Activated T-cell treated with anti-CD3 and anti-CD28 coated beads for 24 hours (primary cell): ENCODE measurements around the gene EIF4EBP3.
A peak's percentile ranks its signal among the peaks of the same experiment; 100 is the strongest.

ENCODE experiments used
- DNase-seq: peaks from one replicate; pipeline ENCODE4 v3.0.0-alpha.2; 2020; ENCODE audit warnings: low read depth

The EIF4EBP3 gene

DNA sequence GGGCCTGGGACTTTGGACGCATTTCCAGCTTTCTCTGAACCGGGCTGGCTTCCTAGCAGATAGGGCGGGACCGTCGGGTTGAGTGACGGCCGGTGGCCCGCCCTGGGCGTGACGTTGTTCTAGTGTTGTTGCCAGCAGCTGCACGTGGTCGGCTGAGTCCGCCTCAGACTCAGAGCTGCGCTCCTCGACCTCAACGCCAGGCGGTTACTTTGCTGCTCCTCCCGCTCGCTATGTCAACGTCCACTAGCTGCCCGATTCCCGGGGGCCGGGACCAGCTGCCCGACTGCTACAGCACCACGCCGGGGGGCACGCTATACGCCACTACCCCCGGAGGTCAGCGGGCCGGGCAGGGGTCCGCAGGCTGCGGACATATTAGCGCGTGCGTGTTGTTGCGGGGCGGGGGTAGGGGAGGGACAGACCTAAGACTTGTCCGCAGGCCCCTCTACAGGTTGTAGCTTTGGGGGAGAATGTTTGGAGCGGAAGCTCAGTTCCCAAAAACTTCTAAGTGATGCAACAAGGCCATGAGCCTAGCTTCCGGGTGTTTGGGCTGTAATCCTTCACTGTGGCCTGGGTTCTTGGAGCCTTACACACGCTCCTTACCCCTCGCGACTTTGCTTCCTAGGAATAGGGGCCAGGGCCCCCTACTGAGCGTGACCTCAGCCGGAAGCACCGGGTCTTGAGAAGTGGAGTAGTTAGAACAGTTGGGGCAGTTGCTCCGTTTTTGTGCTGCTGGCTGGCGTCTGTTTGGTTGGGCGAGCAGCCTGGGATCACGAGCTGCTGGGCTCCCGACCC, at the start of gene EIF4EBP3:
Gene EIF4EBP3 (plus strand): TSS at position 155 of the 792 bp plus-strand sequence. CDS start 76 bp downstream, at position 231.
- DNase-seq: peak; percentile 80

DNA sequence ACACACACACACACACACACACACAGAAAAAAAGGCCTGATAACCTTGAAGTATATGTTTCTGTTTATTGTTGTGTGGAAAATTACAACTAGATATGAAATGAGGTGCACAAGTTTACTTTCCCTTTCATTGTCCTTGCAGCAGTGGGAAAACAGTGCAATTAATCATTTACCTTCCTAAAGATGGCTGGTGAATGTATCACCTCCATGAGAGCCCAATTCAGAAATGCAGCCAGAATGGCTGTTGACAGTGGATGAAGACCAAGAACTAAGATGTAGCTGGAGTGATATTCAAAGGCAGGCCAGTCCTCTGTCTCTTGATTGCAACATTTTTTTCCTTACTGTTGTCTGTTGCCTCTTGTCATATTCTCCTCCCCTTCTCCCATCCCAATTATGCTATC, 49.6 kb upstream of the EIF4EBP3 start:
- no peak for DNase-seq

DNA sequence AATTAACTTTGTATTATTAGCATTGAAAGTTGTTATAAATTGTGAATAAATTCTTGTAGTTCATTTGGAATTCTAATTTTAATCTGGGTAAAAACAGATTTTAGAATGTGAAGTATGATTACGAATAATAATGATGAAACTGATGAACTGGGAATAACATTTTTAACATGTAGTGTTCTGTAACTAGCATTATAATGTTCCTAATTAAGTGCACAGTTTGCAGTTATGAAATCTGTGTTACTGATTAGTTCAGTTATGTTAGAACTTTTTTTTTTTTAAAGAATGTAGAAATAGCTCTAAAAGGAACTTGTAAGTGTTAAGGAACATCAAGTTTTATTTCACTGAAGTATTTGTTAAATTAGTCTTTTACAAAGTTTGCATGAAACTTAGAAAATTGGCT, 48.9 kb upstream of the EIF4EBP3 start:
- no peak for DNase-seq

DNA sequence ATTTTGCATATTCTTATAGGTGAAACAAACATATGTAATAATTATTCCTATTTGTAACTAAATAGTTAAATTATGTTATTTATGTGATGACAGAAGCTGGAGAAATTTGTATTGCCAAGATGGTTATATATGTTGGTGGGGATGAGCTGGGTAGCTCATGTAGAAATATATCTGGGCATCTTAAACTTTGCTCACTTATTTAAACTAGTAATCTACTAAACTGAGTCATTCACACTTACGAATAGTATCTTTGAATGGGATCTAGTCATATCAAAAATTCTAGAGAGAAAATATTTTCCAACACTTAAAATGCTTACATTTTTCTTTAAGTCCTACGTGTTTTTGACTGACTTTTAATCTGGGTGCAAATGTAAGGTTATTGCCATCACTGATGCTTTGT, 44.6 kb upstream of the EIF4EBP3 start:
- no peak for DNase-seq

DNA sequence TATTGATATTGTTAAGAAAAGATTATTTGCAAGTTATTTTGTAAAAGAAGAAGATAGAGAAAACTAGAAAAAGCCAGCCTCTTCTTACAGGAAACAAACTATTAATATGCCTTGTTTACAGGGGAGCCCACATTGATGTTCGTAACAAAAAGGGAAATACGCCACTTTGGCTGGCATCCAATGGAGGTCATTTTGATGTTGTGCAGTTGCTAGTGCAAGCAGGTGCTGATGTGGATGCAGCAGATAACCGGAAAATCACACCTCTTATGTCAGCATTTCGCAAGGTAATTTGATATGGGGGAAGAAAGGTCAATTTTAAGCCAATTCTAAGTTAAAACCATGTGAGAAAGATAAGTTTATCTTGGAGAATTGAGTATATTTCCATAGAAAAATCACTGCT, 37.6 kb upstream of the EIF4EBP3 start:
- no peak for DNase-seq

DNA sequence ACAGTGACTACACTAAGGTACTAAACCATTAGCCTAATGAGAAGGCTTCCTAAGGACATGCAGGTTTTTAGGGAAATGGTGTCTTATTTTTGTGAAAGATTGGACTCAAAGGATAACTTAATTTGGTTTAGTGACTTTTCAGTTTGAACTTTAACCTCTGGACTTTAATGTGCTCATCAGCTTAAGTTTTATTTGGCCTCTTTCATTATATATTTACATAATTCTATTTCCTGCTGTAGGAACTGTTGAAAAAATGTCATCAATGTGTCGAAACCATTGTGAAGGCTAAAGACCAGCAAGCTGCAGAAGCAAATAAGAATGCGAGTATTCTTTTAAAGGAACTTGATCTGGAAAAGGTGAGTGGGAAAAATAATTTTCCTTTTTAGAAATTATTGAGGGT, 34.3 kb upstream of the EIF4EBP3 start:
- no peak for DNase-seq

DNA sequence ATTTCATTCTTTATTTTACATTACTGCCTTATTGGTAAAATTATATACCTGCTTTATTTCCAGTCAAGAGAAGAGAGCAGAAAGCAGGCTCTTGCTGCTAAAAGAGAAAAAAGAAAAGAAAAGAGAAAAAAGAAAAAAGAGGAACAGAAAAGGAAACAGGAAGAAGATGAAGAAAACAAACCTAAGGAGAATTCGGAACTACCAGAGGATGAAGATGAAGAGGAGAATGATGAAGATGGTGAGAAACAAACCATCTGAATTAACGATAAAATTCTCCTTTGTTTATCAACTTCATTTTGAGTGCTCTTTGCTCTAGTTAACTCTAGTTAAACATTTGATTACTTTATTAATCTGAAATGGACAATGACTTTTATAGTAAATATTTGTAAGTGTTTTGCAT, 23.5 kb upstream of the EIF4EBP3 start:
- no peak for DNase-seq

DNA sequence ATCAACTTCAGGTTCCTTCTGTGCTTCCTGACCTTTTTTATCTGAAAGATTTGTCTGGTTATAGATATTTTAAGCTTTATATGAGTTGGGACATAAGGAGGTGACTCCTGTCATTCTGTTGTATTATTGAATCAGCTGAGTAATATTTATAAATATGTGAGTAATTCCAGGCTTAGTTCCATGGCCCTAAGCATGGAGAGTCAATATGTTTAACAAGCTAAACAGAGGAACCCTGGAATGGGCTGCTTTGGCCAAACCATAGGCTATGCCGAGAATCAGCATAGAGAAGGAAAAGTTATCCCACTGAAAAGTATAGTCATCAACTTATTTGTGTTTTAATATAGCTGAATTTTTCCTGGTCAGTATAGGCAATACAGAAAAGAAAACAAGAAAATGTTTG, 7.2 kb upstream of the EIF4EBP3 start:
- DNase-seq: no peak

DNA sequence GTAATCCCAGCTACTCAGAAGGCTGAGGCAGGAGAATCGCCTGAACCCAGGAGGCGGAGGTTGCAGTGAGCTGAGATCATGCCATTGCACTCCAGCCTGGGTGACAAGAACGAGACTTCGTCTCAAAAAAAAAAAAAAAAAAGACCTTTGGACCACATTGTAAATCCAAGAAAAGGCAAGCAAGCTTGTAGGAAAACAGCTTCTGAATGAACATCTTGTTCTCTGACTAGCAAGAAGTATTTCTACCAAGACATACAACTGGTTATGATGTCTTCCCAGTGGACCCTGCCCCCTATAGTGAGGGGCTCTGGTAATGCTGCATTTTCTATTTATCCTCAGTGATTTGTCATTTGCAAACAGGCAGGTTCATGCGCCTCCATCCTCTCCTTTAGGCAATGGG, 4.5 kb upstream of the EIF4EBP3 start:
- DNase-seq: no peak

DNA sequence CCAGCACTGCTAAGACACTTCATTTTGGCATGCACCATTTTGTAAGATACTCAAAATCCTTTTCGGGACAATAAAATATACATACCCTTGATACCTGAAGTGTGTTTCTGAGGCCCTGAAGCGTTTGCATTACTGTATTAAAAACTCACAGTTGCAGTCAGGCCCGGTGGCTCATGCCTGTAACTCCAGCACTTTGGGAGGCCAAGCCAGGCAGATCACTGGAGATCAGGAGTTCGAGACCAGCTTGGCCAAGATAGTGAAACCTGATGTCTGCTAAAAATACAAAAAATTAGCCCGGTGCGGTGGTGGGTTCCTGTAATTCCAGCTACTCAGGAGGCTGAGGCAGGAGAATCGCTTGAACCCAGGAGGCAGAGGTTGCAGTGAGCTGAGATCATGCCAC, 2.5 kb upstream of the EIF4EBP3 start:
- no peak for DNase-seq

DNA sequence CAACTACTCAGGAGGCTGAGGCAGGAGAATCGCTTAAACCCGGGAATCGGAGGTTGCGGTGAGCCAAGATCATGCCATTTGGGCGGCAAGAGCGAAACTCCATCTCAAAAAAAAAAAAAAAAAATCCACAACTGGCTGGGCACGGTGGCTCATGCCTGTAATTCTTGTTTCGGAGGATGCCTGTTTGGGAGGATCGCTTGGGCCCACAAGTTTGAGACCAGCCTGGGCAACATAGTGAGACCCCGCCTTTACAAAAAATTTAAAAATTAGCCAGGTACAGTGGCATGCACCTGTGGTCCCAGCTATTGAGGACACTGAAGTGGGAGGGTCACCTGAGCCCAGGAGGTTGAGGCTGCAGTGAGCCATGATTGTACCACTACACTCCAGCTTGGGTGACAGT, 1.9 kb upstream of the EIF4EBP3 start:
- no peak for DNase-seq

DNA sequence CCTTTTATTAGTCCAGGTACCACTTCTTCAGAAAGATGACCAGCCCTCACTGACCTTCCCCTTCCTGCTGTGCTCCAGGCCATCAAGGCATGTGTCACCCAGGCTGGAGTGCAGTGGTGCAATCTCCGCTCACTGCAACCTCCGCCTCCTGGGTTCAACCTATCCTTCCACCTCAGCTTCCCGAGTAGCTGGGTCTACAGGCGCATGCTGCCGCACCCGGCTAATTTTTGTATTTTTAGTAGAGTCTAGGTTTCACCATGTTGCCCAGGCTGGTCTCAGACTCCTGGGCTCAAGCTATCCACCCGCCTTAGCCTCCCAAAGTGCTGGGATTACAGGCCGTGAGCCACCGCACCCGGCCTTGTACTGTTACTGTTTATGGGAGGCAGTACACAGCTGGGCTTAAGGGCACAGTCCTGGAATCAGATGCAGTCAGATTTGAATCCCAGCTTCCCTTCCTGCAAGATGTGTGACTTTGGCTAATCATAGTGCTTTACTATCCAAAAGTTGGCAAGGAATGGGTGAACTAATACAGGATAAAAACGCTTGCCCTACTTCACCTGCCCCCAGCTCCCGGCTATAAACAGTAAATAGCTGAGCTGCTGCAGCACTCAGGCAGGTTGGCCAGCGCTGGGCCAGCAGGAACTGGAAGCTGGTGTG, 483 bp upstream of the EIF4EBP3 start:
- DNase-seq: no peak

DNA sequence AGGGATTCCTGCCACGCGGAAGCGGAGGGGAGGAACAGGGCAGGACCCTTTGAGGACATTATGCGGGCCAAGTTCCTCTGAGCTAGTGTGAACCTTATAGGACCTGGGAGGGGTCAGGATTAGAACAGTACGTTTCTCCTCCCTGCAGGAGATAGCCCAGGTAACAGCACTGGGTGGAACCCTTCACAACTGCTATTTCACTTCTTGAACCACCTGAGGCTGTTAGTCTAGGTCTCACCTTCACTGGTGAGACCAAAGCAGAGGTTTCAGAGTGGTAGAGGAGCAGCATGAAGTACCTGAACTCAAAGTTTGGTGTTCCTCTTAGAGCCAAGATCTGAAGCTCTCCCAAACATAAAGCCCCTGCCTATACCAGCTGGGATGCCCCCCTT, 832 bp downstream of the EIF4EBP3 start:
- no peak for DNase-seq

DNA sequence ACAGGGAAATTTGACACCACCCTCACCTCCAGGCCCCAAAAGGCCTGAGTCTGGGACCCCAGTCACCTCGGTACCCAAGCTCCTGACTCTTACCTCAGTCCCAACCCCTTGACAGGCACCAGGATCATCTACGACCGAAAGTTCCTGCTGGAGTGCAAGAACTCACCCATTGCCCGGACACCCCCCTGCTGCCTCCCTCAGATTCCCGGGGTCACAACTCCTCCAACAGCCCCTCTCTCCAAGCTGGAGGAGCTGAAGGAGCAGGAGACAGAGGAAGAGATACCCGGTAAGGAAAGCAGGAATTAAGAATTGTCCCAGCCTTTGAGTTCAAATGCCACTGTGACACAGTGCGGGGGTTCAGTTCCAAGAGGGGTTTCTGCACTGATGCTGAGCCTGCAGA, 1.3 kb downstream of the EIF4EBP3 start:
- no peak for DNase-seq

DNA sequence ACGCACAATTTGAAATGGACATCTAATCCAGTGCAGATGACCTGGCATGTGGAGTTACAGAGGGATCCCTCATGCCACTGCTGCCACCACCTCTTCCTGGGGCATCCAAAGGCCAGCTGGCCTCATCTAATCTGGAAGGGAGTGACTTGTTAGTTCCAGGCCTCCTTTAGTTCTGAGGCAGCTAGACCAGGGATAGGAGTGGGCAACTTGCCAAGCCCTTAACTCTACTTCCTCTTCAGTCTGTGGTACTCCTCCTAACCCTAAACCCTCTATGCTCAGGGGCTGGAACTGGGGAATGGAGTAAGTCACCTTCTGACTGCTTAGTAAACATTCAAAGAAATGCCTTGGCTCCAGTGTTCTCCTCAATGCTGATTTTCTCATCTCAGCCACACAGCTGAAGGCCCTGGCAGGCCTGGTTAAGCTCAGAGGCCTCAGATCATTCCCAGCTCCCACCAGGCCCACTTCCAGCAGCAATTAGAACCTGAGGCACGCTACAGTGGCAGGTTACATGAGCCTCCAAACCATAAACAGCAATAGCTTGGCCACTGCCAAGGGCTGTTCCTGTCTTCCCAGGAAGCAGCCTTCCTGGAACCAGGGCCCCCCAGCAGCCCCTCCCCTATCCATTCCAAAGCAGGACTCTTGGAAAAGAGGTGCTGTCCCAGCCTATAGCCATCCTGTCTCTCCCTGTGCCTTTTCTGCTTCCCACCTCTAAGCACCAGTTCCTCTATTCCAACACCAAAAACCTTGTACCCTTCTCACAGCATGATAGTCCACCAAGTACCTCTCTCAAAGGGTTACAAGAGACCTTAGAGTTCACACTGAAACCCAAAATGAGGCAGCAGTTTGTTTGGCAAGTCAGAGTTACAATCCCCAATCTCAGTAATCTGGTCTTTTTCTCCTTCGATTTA, 2.0 kb downstream of the EIF4EBP3 start:
- DNase-seq: no peak

DNA sequence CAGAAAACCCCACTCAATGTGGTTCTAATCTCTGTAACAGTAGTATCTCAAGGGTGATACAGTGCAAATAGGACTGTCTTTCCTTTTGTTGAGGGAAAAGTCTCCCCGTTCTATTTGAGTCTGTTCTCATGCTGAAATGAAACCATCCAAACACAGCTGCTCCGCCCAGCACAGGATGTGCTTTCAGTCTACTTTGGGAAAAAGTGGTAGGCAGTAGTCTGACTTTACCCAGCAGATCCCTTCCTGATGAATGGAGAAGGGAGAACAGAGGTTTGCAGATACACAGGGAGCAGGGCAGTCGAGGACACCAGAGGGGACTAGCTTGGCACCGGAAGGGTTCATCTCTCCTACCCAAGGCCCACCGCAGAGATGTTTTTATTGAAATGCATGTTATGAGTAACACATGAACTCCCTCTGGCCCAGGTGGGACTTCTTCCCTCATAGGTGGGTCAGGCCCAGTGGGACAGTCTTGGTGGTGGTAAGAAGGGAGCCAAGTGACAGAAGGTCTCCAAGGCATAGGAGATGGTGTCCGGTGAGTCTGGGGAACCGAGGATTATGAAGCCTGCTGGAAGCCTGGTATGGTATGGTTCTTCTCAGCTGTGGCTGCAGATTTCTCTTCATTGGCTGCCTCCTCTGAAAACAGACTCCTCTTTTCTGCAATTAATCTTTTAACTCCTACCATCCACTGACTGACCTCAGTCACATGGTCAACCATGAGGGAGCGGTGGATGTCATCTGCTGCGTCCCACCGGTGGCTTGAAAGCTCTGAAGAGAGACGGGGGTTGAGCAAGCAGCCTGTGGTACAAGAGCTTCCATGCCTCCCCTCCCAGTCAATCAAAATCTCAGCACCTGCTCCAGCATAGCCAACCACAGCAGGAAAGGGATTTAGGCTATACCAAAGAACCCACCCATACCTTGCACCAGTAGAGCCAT, 3.0 kb downstream of the EIF4EBP3 start:
- DNase-seq: no peak

DNA sequence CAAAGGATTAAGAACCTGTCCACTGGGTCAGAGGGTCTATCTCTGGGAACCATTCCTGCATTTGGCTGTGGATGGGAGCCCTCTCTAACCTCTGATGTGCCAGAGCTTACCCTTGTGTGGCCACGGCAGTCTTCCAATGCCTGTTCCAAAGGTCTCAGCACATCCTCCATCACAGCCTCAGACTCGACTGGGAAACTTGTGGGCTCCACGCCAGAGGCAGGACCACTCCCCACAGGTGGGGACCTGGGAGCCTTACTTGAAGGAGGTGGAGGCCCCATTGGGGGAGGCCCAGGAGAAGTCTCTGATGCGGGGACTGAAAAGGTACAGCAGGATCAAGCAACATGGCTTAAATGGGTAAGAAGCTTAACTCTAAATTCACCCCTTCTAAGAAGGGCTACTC, 4.4 kb downstream of the EIF4EBP3 start:
- no peak for DNase-seq

DNA sequence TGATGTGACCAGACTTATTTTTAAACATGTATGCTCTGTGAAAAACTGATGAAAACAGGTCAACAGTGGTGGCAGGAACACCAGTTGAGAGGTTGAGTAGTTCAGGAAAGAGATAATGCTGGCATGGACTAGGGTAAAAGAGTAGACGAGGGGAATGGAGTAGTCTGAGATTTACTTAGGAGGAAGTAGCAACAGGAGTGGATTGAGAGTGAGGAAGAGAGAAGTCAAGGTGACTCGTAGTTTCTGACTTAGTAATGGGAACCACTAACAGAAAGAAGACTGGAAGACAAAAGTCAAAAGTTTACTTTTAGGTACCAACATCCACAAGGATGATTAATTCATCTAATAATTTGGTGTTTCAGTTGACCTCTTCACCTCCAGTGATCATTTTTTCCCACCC, 6.2 kb downstream of the EIF4EBP3 start:
- DNase-seq: no peak

DNA sequence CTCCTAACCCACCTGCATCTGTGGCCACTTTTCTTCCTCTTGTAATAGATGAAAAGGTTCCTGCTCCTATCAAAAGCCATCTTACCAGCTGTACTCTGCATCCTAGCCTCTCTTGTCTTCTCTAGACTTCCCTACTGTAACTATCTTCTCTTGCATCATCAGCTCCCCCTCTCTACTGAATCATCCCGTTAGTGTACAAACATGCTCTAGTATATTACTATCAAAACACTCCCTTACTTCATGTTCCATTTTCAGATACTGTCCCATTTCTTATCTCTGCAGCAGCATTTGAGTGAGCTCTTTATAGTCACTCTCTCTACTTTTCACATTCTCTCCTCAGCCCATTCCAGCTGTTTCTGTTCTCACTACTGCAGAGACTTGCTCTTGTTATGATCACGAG, 7.0 kb downstream of the EIF4EBP3 start:
- DNase-seq: no peak

DNA sequence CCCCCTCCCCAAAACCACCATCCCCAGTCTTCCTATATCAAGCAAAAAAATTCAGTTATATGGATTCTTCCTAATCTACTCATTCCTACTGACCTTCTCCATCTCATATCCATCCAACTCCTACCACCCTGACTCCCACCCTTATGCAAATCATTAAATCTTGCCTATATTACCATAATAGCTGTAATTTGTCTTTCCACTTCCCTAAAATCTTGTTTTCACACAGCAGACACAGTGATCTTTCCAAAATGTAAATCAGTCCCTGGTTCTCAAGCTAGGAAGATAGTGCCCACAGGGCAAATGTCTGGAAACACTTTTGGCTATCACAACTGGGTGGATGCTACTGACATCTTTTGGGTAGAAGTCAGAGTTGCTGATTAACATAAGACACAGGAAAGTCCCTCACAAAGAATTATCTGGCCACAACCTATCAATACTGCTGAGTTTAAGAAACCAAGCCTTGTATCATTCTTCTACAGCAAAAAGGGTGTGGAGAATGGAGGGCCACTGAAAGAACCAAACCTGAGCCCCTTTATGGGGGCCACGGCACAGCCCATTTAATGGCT, 8.4 kb downstream of the EIF4EBP3 start:
- DNase-seq: no peak

DNA sequence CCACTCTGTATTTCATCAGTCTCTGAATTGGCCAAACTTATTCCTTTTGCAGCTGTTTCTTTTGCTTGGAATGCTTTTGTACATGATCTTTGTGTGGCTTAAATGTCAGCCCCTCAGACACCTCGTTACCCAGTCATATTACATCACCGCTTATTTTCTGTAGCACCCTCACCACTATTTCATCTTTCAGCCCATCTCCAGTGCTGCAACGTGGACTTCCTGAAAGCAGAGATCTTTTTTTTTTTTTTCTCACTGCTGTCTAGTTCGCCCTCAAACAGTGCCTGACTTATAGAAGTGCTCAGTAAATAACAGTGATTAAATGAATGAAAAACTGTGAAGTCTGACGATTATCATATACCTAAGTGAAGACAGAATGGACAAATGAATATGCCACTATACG, 9.0 kb downstream of the EIF4EBP3 start:
- no peak for DNase-seq
